DND-41 (cell line): ENCODE measurements around the gene TGFB3.

Experiments used
- ATAC-seq: fragments of 200-7000 bp; cut with Tn5 transposase; 3 replicates; pipeline ENCODE4 v1.9.1; 2021; ENCODE audit warnings: low read depth; ENCODE audit not compliant: insufficient read depth
- DNase-seq: peaks from one replicate; pipeline ENCODE4 v3.0.0-alpha.2; 2020
- H2AFZ ChIP-seq: 2 replicates; pipeline ENCODE4 v1.6.0; 2012; ENCODE audit warnings: low read depth, low read length
- H3K27ac ChIP-seq: 2 replicates; pipeline ENCODE4 v1.5.1; 2012; ENCODE audit warnings: low read length, inconsistent platforms
- H3K27me3 ChIP-seq: fragments of 200-600 bp; sonication (generic); 2 replicates; pipeline ENCODE4 v1.6.0; 2012; ENCODE audit warnings: low read length, mild to moderate bottlenecking, inconsistent platforms; ENCODE audit not compliant: insufficient read depth, poor library complexity
- H3K36me3 ChIP-seq: 2 replicates; pipeline ENCODE4 v1.5.1; 2012; ENCODE audit warnings: low read length, inconsistent platforms; ENCODE audit not compliant: insufficient read depth
- H3K4me1 ChIP-seq: 2 replicates; pipeline ENCODE4 v1.5.1; 2012; ENCODE audit warnings: mild to moderate bottlenecking, low read length; ENCODE audit not compliant: insufficient read depth
- H3K4me2 ChIP-seq: 2 replicates; pipeline ENCODE4 v1.6.0; 2012; ENCODE audit warnings: mild to moderate bottlenecking, moderate library complexity, low read length, inconsistent platforms; ENCODE audit not compliant: insufficient read depth
- H3K4me3 ChIP-seq, 2 experiments: fragments of 200-600 bp in 1 of 2; shearing (Covaris generic) in 1 of 2; 2 replicates each; pipeline ENCODE4 v1.5.1; 2012 to 2016; ENCODE audit warnings: inconsistent platforms in 2 of 2, low read length in 2 of 2, mild to moderate bottlenecking in 2 of 2, low read depth in 1 of 2, moderate library complexity in 1 of 2
- H3K79me2 ChIP-seq: 2 replicates; pipeline ENCODE4 v1.6.0; 2012; ENCODE audit warnings: low read length, inconsistent platforms; ENCODE audit not compliant: insufficient read depth
- H3K9ac ChIP-seq: 2 replicates; pipeline ENCODE4 v1.6.0; 2012; ENCODE audit warnings: low read depth, mild to moderate bottlenecking, inconsistent platforms, low read length, moderate library complexity
- H3K9me3 ChIP-seq: 2 replicates; pipeline ENCODE4 v1.5.1; 2012; ENCODE audit warnings: low read length, moderate library complexity, mild to moderate bottlenecking, inconsistent platforms; ENCODE audit not compliant: insufficient read depth, severe bottlenecking
- H4K20me1 ChIP-seq: 2 replicates; pipeline ENCODE4 v1.6.0; 2012; ENCODE audit warnings: low read length; ENCODE audit not compliant: insufficient read depth
- EZH2 ChIP-seq: IDR thresholded peaks from 3 replicates; pipeline ENCODE4 v1.6.1; 2012; ENCODE audit warnings: borderline replicate concordance, low read depth, mild to moderate bottlenecking, moderate library complexity, low read length, inconsistent platforms; ENCODE audit not compliant: severe bottlenecking
- TF ChIP-seq, protein P1 (sequence below): IDR thresholded peaks from 2 replicates; pipeline ENCODE4 v1.5.1; 2012; ENCODE audit warnings: borderline replicate concordance, low read length, moderate library complexity, mild to moderate bottlenecking; ENCODE audit not compliant: poor library complexity, severe bottlenecking; ENCODE audit errors: extremely low read depth

Gene TGFB3

DNA sequence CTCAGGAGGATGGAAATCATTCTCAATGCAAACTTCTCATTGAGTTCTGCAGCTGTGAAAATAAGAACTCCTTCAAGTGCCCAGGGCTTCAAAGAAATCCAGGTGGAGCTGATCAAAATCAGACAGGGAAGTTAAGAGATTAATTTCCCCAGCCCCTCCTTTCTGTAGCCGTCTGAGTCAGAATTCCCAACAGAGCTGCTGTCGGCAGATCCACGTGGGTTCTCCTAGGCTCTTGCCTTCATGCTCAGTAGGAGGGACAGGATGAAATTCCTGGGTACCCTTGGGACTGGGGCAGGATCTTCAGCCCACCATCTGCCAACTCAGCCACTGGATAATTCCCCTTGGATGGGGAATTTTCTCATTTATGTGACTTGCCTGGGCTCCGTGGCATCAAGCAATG is 13.3 kb downstream of the TGFB3 start:
- peaks cover 8% of the 10 kb centered on the region; the same call in 1 of the 2 replicates for H3K36me3 ChIP-seq
- H3K4me1 ChIP-seq, result no peaks in the 10 kb centered on the region
- H3K4me3 ChIP-seq, result no peak overlapping the region
- H3K9me3 ChIP-seq, result no peaks in the 10 kb centered on the region
- no peak overlapping the region for H3K27ac ChIP-seq
- no peaks in the 10 kb centered on the region for H3K79me2 ChIP-seq
- TF ChIP-seq EZH2, result no peak
- TF ChIP-seq, protein P1, sequence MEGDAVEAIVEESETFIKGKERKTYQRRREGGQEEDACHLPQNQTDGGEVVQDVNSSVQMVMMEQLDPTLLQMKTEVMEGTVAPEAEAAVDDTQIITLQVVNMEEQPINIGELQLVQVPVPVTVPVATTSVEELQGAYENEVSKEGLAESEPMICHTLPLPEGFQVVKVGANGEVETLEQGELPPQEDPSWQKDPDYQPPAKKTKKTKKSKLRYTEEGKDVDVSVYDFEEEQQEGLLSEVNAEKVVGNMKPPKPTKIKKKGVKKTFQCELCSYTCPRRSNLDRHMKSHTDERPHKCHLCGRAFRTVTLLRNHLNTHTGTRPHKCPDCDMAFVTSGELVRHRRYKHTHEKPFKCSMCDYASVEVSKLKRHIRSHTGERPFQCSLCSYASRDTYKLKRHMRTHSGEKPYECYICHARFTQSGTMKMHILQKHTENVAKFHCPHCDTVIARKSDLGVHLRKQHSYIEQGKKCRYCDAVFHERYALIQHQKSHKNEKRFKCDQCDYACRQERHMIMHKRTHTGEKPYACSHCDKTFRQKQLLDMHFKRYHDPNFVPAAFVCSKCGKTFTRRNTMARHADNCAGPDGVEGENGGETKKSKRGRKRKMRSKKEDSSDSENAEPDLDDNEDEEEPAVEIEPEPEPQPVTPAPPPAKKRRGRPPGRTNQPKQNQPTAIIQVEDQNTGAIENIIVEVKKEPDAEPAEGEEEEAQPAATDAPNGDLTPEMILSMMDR, result no peak
- no peaks in the 10 kb centered on the region; the same call in 1 of the 2 replicates for H4K20me1 ChIP-seq
- H3K4me2 ChIP-seq, result no peak overlapping the region
- H3K27me3 ChIP-seq, result no peaks in the 10 kb centered on the region
- no peak overlapping the region for H3K9ac ChIP-seq
- DNase-seq (no peak), ATAC-seq (no peak)
- no peak overlapping the region for H2AFZ ChIP-seq

DNA sequence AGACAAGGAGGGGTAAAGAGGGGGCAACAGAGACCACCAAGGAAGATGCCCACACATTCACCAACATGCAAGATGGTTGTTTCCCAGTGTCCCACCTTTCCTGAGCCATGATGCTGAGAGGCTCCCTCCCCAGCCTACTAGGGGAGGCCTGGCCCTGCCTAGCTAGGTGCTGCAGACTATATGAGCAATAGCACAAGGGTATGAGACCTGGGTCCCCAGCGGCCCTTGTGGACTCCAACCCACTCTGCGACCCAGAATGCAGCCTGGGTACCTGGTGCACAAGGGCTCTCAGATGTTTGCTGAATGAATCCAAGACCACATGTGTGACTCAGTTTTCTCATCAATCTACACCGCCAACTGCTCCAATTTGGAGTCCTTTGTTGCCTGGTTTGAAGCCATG is 13.9 kb downstream of the TGFB3 start:
- Histone ChIP-seq H3K27me3 (no peaks in the 10 kb centered on the region), H3K4me3 (no peak overlapping the region), H3K9ac (no peak overlapping the region), H3K4me2 (no peak overlapping the region), H3K79me2 (no peaks in the 10 kb centered on the region), H3K27ac (no peak overlapping the region), H3K9me3 (no peaks in the 10 kb centered on the region), H4K20me1 (no peaks in the 10 kb centered on the region; the same call in 1 of the 2 replicates), H3K36me3 (peaks cover 8% of the 10 kb centered on the region; the same call in 1 of the 2 replicates), H3K4me1 (no peaks in the 10 kb centered on the region), H2AFZ (no peak overlapping the region)
- DNase-seq (no peak), ATAC-seq (no peak)
- TF ChIP-seq, protein P1, result no peak
- TF ChIP-seq EZH2, result no peak

DNA sequence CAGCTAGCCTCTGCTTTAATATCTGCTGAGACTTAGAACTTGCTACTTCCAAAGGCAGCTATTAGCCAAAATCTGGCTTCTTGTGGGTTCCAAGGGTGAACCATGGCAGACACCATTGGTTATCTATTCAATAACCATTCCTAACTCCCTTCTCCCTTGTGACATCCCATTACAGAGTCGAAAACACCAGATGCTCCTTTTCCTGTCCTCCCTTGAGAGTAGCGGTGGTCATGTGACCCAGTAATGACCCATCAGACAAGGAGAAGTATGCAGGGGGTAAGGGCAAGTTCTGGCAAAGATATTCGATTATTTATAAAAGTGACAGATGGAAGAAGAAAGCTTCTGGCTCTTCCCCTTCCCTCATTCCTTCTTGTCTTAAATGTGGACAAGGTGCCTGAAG is 20.1 kb downstream of the TGFB3 start:
- H2AFZ ChIP-seq, result no peak overlapping the region
- ATAC-seq (no peak), DNase-seq (no peak)
- no peaks in the 10 kb centered on the region for H3K79me2 ChIP-seq
- H3K4me3 ChIP-seq, result no peak overlapping the region
- H3K9me3 ChIP-seq, result no peaks in the 10 kb centered on the region
- no peak for TF ChIP-seq EZH2
- no peak overlapping the region for H3K9ac ChIP-seq
- 0 out of 2 replicates have a peak, but pooled peaks cover 10% of the 10 kb centered on the region for H3K36me3 ChIP-seq
- no peak overlapping the region for H3K27ac ChIP-seq
- H4K20me1 ChIP-seq, result no peaks in the 10 kb centered on the region
- H3K4me1 ChIP-seq, result no peaks in the 10 kb centered on the region
- no peaks in the 10 kb centered on the region for H3K27me3 ChIP-seq
- H3K4me2 ChIP-seq, result no peak overlapping the region

DNA sequence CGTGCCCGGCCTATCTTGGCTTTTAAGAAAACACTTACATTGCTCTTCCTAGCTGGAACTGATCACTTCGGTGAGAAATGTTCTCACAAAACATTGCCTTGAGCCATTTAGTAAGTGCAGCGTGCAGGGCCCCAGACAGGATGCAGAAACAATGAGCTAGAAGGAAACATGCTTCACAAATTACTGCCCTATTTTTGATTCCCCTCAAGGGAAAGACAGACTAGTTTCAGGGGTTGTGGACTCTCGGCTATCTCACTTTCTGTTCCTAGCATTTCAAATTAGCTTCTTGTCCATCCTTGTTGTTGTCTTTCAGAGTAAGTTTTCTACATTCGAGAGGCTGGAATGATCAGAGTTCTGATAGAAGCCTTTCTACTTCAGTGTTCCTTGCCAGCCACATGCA is 21.6 kb downstream of the TGFB3 start:
- Histone ChIP-seq H3K9ac (no peak overlapping the region), H3K4me1 (no peaks in the 10 kb centered on the region), H3K4me3 (no peak overlapping the region), H2AFZ (no peak overlapping the region), H4K20me1 (no peaks in the 10 kb centered on the region; the same call in 1 of the 2 replicates), H3K27ac (no peak overlapping the region), H3K9me3 (no peaks in the 10 kb centered on the region), H3K79me2 (no peaks in the 10 kb centered on the region), H3K36me3 (0 out of 2 replicates have a peak, but pooled peaks cover 5% of the 10 kb centered on the region), H3K4me2 (no peak overlapping the region), H3K27me3 (no peaks in the 10 kb centered on the region)
- DNase-seq, result no peak
- ATAC-seq, result no peak
- no peak for TF ChIP-seq EZH2
- TF ChIP-seq, protein P1, result no peak
